ENCODE data around the gene DDX20. TPM values are rescaled to one million over a fixed set of nuclear protein-coding genes. Genes with fewer than 3 reads are reported as not detected.

The DDX20 gene
- total RNA-seq, 1 experiment from 2014 or later: 8.4 TPM

- no peak for DNase-seq
- H3K27me3 ChIP-seq (ENCODE audit: insufficient read depth, low read depth): peaks cover 97% of the 10 kb centered on the region
- no TSS peak for BruUV-seq (replicated peaks)
- no peaks in the 10 kb centered on the region for H3K4me1 ChIP-seq (replicated peaks; ENCODE audit: insufficient read depth)
- ChIA-PET CTCF (no interaction called here), POLR2A (ENCODE audit: unreplicated experiment) (no interaction called here)
- no peaks in the 10 kb centered on the region for H3F3A ChIP-seq (ENCODE audit: insufficient read depth, low read depth)
- H3K36me3 ChIP-seq (ENCODE audit: low read depth): no peaks in the 10 kb centered on the region
- H3K4me3 ChIP-seq: no peak overlapping the region
- TF ChIP-seq EZH2 (IDR thresholded peaks at IDR 0.05; ENCODE audit: low read depth): no peak
- TF ChIP-seq CTCF (conservative IDR thresholded peaks at IDR 0.05): no peak
- H4K20me1 ChIP-seq (ENCODE audit: insufficient read depth): no peaks in the 10 kb centered on the region
- H3K9me2 ChIP-seq (ENCODE audit: insufficient read depth): no peaks in the 10 kb centered on the region
- no peak overlapping the region for H2AFZ ChIP-seq
- H3K4me2 ChIP-seq: no peak overlapping the region
- H3K9me3 ChIP-seq (ENCODE audit: insufficient read depth, low read depth): no peaks in the 10 kb centered on the region
- no peak overlapping the region for H3K27ac ChIP-seq
- H3K79me2 ChIP-seq (ENCODE audit: low read depth): no peaks in the 10 kb centered on the region
- intact Hi-C loops (cut with micrococcal nuclease; ENCODE audit: unreplicated experiment): no loop called here
Measured at GRCh38 chr1:111792249-111792648, 36.5 kb downstream of the DDX20 start.

GRCh38 chr1:111793923-111794322 is 38.2 kb downstream of the DDX20 start:
- no peaks in the 10 kb centered on the region for H3K9me3 ChIP-seq (ENCODE audit: insufficient read depth, low read depth)
- POLR2A ChIA-PET (ENCODE audit: unreplicated experiment): no interaction called here
- H3K4me2 ChIP-seq: no peak overlapping the region
- peaks cover 97% of the 10 kb centered on the region for H3K27me3 ChIP-seq (ENCODE audit: insufficient read depth, low read depth)
- no peak for DNase-seq
- CTCF ChIA-PET: no interaction called here
- no peak overlapping the region for H3K4me3 ChIP-seq
- no peaks in the 10 kb centered on the region for H4K20me1 ChIP-seq (ENCODE audit: insufficient read depth)
- no peaks in the 10 kb centered on the region for H3K36me3 ChIP-seq (ENCODE audit: low read depth)
- intact Hi-C loops (cut with micrococcal nuclease; ENCODE audit: unreplicated experiment): no loop called here
- no peaks in the 10 kb centered on the region for H3K4me1 ChIP-seq (replicated peaks; ENCODE audit: insufficient read depth)
- BruUV-seq (replicated peaks): no TSS peak
- no peak for TF ChIP-seq CTCF (conservative IDR thresholded peaks at IDR 0.05)
- H2AFZ ChIP-seq: no peak overlapping the region
- H3K79me2 ChIP-seq (ENCODE audit: low read depth): no peaks in the 10 kb centered on the region
- H3F3A ChIP-seq (ENCODE audit: insufficient read depth, low read depth): no peaks in the 10 kb centered on the region
- H3K9me2 ChIP-seq (ENCODE audit: insufficient read depth): no peaks in the 10 kb centered on the region
- H3K27ac ChIP-seq: no peak overlapping the region

- Histone ChIP-seq H3K4me3 (no peak overlapping the region), H3K79me2 (ENCODE audit: low read depth) (no peaks in the 10 kb centered on the region), H3K27ac (no peak overlapping the region), H3K4me1 (replicated peaks; ENCODE audit: insufficient read depth) (no peaks in the 10 kb centered on the region), H2AFZ (no peak overlapping the region), H3K27me3 (ENCODE audit: insufficient read depth, low read depth) (peaks cover 92% of the 10 kb centered on the region), H3K36me3 (ENCODE audit: low read depth) (no peaks in the 10 kb centered on the region), H3K9me2 (ENCODE audit: insufficient read depth) (no peaks in the 10 kb centered on the region), H4K20me1 (ENCODE audit: insufficient read depth) (no peaks in the 10 kb centered on the region), H3K9me3 (ENCODE audit: insufficient read depth, low read depth) (no peaks in the 10 kb centered on the region), H3F3A (ENCODE audit: insufficient read depth, low read depth) (no peaks in the 10 kb centered on the region), H3K4me2 (no peak overlapping the region)
- intact Hi-C loops (cut with micrococcal nuclease; ENCODE audit: unreplicated experiment): no loop called here
- TF ChIP-seq CTCF (conservative IDR thresholded peaks at IDR 0.05) (no peak), EZH2 (IDR thresholded peaks at IDR 0.05; ENCODE audit: low read depth) (no peak)
- DNase-seq: no peak
- ChIA-PET POLR2A (ENCODE audit: unreplicated experiment) (no interaction called here), CTCF (no interaction called here)
- BruUV-seq (replicated peaks): no TSS peak
Measured at GRCh38 chr1:111795401-111795800, 39.7 kb downstream of the DDX20 start.

All from PC-9 (cell line).